ENCODE measurements around the gene GGT6. TPM values are rescaled to one million over a fixed set of nuclear protein-coding genes. Genes with fewer than 3 reads are reported as not detected.
A peak's percentile ranks its signal among the peaks of the same experiment; 100 is the strongest.

GGT6 gene, protein sequence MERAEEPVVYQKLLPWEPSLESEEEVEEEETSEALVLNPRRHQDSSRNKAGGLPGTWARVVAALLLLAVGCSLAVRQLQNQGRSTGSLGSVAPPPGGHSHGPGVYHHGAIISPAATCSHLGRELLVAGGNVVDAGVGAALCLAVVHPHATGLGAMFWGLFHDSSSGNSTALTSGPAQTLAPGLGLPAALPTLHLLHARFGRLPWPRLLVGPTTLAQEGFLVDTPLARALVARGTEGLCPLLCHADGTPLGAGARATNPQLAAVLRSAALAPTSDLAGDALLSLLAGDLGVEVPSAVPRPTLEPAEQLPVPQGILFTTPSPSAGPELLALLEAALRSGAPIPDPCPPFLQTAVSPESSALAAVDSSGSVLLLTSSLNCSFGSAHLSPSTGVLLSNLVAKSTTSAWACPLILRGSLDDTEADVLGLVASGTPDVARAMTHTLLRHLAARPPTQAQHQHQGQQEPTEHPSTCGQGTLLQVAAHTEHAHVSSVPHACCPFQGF
- total RNA-seq, result 100 to 1,000 TPM; 158 to 163 TPM

GRCh38 chr17:4560421-4560820, at the start of gene GGT6:
Gene GGT6 (minus strand): TSS chr17:4560577. CDS start chr17:4560521, 56 bp downstream.
- no peaks in the 10 kb centered on the region for H3K27me3 ChIP-seq
- H3K27ac ChIP-seq, result peak within 1 kb of the TSS; percentile 80
- no peaks in the 10 kb centered on the region for H3K9me3 ChIP-seq
- no peaks in the 10 kb centered on the region for H3K36me3 ChIP-seq
- TF ChIP-seq, protein P1, sequence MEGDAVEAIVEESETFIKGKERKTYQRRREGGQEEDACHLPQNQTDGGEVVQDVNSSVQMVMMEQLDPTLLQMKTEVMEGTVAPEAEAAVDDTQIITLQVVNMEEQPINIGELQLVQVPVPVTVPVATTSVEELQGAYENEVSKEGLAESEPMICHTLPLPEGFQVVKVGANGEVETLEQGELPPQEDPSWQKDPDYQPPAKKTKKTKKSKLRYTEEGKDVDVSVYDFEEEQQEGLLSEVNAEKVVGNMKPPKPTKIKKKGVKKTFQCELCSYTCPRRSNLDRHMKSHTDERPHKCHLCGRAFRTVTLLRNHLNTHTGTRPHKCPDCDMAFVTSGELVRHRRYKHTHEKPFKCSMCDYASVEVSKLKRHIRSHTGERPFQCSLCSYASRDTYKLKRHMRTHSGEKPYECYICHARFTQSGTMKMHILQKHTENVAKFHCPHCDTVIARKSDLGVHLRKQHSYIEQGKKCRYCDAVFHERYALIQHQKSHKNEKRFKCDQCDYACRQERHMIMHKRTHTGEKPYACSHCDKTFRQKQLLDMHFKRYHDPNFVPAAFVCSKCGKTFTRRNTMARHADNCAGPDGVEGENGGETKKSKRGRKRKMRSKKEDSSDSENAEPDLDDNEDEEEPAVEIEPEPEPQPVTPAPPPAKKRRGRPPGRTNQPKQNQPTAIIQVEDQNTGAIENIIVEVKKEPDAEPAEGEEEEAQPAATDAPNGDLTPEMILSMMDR (IDR thresholded peaks at IDR 0.05), result no peak
- DNase-seq, result peak; percentile 94
- peaks cover 8% of the 10 kb centered on the region for H3K4me1 ChIP-seq
- intact Hi-C loops (cut with DNase I), result no loop called here
- peak within 1 kb of the TSS; percentile 38 for H3K4me3 ChIP-seq
- H3K9ac ChIP-seq (ENCODE audit: low read depth in 2 of 2, low read length in 2 of 2), result peak within 1 kb of the TSS; percentile 77 to 95

DNA sequence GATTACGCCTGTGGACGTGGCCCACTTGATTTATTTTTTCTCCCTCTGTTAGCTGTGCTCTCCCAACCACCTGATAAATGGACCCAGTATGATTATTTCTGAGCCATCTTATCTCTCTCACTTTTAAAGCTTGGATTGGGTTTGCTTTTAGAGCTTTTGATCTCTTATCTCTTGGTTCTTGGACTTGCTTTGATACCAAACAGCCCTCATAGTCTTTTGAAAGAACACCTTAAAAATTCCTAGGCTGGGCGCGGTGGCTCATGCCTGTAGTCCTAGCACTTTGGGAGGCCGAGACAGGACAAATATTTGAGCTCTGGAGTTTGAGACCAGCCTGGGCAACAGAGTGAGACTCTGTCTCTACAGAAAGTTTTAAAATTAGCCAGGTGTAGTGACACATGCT, 49.8 kb upstream of the GGT6 start:
- intact Hi-C loops (cut with DNase I), result no loop called here
- no peak for DNase-seq
- H3K9ac ChIP-seq (ENCODE audit: low read depth in 2 of 2, low read length in 2 of 2), result no peak overlapping the region

GRCh38 chr17:4609761-4610160, 49.4 kb upstream of the GGT6 start:
- H3K27ac ChIP-seq, result no peak overlapping the region

More for the DNA sequence above, 49.8 kb upstream of the GGT6 start:
- Histone ChIP-seq H3K4me3 (no peak overlapping the region), H3K27me3 (no peaks in the 10 kb centered on the region), H3K27ac (no peak overlapping the region), H3K36me3 (no peaks in the 10 kb centered on the region), H3K9me3 (no peaks in the 10 kb centered on the region), H3K4me1 (no peaks in the 10 kb centered on the region)
- TF ChIP-seq, protein P1 (IDR thresholded peaks at IDR 0.05), result no peak

GRCh38 chr17:4607773-4608187, 47.4 kb upstream of the GGT6 start:
- DNase-seq, result peak; percentile 67
- Histone ChIP-seq H3K27me3 (no peaks in the 10 kb centered on the region), H3K4me1 (no peaks in the 10 kb centered on the region), H3K4me3 (no peak overlapping the region), H3K27ac (peak overlapping the region; percentile 36), H3K36me3 (no peaks in the 10 kb centered on the region), H3K9me3 (no peaks in the 10 kb centered on the region), H3K9ac (ENCODE audit: low read depth in 2 of 2, low read length in 2 of 2) (no peak overlapping the region)
- intact Hi-C loops (cut with DNase I), result no loop called here
- TF ChIP-seq, protein P1 (IDR thresholded peaks at IDR 0.05), result no peak

More at GRCh38 chr17:4609761-4610160, 49.4 kb upstream of the GGT6 start:
- intact Hi-C loops (cut with DNase I), result no loop called here
- H3K27me3 ChIP-seq, result no peaks in the 10 kb centered on the region
- H3K9me3 ChIP-seq, result no peaks in the 10 kb centered on the region
- H3K4me3 ChIP-seq, result no peak overlapping the region
- no peaks in the 10 kb centered on the region for H3K36me3 ChIP-seq
- no peak overlapping the region for H3K9ac ChIP-seq (ENCODE audit: low read depth in 2 of 2, low read length in 2 of 2)
- no peak for DNase-seq
- TF ChIP-seq, protein P1 (IDR thresholded peaks at IDR 0.05), result no peak
- H3K4me1 ChIP-seq, result no peaks in the 10 kb centered on the region

DNA sequence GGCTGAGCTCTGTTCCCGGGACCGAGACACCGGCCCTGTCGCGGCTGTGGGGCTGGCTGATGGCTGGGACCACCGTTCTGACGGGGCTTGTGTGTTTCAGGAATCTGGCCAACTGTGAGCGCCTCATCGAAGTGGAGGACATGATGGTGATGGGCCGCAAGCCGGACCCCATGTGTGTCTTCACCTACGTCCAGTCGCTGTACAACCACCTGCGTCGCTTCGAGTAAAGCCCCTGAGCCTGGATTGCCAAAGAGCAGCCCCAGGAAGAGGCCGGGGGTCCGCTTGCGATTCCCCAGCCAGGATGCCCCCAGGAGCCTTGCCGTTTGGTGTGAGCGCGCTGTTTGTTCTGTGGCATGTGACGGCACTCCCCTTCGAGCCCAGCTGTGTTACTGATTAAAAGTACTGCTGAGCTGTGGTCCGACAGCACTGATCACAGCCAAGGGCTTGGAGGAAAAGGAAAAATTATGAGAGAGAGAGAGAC, 46.9 kb upstream of the GGT6 start:
- Histone ChIP-seq H3K4me1 (no peaks in the 10 kb centered on the region), H3K4me3 (no peak overlapping the region), H3K9ac (ENCODE audit: low read depth in 2 of 2, low read length in 2 of 2) (no peak overlapping the region), H3K27ac (peak overlapping the region; percentile 36), H3K27me3 (no peaks in the 10 kb centered on the region), H3K9me3 (no peaks in the 10 kb centered on the region), H3K36me3 (no peaks in the 10 kb centered on the region)
- TF ChIP-seq, protein P1 (IDR thresholded peaks at IDR 0.05), result no peak
- no peak for DNase-seq
- intact Hi-C loops (cut with DNase I), result no loop called here

Measured in colonic mucosa (tissue), 4 donors.